GM10266 (cell line): Measurements from ENCODE around the gene SAFB2.

ENCODE experiments used
- DNase-seq: peaks from one replicate; pipeline ENCODE4 v3.0.0; 2012; ENCODE audit errors: extremely low spot score
- TF ChIP-seq, protein P1 (sequence below): IDR thresholded peaks from 2 replicates; pipeline ENCODE4 v1.5.1; 2012; ENCODE audit warnings: mild to moderate bottlenecking, low read depth; ENCODE audit not compliant: control insufficient read depth, insufficient read depth; ENCODE audit errors: missing control alignments

The SAFB2 gene

DNA sequence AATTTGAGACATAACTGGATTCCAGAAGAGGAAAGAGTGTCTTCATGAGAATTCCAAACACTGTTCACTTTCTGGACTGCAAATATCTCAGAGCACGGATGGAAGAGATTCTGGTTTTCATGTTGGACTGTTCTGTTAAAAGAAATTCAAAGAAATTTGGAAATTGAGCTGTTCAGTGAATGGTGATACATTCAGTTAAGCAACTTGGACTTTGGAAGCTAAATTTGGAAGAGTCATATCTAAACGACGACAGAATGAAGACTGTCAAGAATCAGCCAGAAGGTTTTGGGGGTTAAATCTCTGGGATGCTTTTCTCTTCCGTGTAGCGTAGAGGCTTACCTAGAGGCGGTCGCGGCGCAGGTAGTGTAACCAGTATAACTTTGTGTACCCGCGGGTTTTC is 25.9 kb upstream of the SAFB2 start:
- TF ChIP-seq, protein P1, sequence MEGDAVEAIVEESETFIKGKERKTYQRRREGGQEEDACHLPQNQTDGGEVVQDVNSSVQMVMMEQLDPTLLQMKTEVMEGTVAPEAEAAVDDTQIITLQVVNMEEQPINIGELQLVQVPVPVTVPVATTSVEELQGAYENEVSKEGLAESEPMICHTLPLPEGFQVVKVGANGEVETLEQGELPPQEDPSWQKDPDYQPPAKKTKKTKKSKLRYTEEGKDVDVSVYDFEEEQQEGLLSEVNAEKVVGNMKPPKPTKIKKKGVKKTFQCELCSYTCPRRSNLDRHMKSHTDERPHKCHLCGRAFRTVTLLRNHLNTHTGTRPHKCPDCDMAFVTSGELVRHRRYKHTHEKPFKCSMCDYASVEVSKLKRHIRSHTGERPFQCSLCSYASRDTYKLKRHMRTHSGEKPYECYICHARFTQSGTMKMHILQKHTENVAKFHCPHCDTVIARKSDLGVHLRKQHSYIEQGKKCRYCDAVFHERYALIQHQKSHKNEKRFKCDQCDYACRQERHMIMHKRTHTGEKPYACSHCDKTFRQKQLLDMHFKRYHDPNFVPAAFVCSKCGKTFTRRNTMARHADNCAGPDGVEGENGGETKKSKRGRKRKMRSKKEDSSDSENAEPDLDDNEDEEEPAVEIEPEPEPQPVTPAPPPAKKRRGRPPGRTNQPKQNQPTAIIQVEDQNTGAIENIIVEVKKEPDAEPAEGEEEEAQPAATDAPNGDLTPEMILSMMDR = no peak

DNA sequence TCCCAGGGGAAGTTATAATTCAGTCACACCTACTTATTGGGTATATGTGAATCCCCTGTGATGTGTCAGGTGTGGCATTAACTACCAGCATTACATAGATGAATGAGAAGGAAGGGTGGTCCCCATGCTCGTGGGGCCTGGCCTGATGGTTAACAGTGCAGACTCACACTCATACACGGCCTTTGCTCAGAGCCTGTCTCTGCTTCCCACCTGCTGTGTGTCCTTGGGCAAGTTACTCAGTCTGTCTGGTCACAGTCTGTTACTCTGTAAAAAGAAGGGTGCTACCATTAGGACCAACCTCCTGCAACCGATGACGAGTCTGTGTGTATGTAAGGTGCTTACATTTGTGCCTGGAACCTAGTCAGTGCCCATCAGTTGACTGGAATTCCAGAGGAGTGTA is 24.1 kb upstream of the SAFB2 start:
- TF ChIP-seq, protein P1 = no peak
- no peak for DNase-seq

More for the DNA sequence above, 25.9 kb upstream of the SAFB2 start:
- no peak for DNase-seq

- DNase-seq = no peak
- TF ChIP-seq, protein P1 = no peak
Observed at GRCh38 chr19:5645409-5645808, 22.8 kb upstream of the SAFB2 start.

DNA sequence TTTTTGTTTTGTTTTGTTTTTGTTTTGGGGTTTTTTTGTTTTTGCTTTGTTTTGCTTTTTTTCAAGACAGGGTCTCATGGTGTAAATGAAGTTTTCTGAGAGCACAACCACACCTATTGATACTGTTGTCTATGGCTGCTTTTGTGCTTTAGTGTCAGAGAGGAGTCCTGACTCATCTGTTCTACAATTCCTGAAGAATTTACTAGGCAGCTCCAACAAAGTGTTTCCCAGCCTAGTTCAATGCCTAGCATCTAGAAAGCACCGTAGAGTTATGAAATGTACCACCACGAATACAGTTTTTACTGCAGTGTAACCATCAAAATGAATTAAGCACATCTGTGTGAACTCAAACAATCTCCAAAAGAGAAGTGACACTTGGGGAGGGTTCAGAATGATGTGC is 21.5 kb upstream of the SAFB2 start:
- no peak for DNase-seq
- TF ChIP-seq, protein P1 = no peak

DNA sequence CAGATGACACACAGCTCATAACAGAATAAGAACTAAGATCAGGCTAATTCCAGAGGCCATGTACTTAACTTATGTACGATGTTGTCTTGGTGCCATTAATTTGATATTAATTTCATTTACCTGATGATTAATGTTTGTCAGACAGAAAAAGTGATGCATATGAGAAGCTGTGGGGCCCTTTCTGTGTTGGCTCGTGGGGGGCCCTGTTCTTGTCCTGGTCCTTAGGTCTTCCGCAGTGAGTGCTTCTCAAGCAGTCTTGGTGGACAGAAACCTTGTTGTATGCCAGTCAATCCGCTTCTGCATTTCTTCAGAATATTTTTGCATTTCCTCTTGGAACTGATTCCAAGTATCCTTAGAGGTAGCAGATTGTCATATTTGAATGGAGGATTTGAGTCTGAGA is 20.5 kb upstream of the SAFB2 start:
- no peak for DNase-seq
- TF ChIP-seq, protein P1 = no peak

DNA sequence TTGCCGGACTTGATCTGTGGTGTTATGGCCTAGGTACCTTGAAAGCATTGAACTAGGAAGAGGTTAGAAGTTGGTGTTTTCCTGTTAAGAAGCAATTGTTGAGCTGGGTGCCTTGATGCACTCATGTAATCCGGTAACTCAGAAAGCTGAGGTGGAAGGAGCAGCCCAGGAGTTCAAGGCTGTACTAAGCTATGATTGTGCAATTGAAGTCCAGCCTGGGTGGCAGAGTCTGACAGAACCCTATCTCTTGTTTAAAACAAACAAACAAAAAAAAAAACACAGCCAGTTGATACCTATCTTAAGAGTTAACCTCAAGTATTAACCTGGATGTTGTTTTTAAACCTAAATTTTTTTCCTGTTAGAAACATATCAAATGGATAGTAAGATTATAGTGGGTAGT is 19.6 kb upstream of the SAFB2 start:
- TF ChIP-seq, protein P1 = no peak
- DNase-seq = no peak

- no peak for DNase-seq
- TF ChIP-seq, protein P1 = no peak
Observed at GRCh38 chr19:5641171-5641570, 18.6 kb upstream of the SAFB2 start.

DNA sequence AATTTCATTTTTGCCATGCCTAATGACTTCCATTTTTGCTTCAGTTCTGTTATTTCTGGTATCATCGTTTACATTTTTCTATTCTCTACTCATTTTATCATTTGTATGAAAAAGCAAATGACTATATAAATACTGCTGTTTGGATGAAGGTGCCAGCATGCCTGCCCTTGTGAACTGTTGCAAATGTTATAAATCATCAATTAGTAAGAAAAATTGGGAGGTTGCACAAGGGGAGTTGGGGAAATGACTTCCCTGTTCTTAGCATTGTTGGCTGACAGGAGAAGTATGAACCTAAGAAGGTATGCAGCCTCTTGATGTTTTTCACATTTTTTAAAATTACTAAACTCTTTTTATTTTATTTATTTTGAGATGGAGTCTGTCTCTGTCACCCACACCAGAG is 15.4 kb upstream of the SAFB2 start:
- no peak for DNase-seq
- TF ChIP-seq, protein P1 = no peak
